T-helper 1 cell treated with Interleukin-12 subunit alpha and Interleukin-12 subunit beta and Interleukin-4 antibody, amounts not matched to agents 30 ng/mL and 1 ng/mL, for 36 hours (primary cell): ENCODE results near the gene INSM1. TPM values are rescaled to one million over a fixed set of nuclear protein-coding genes. Genes with fewer than 3 reads are reported as not detected.

ENCODE experiments used
- intact Hi-C: fragments of 100-400 bp; cut with micrococcal nuclease; formaldehyde crosslinking; loops from one replicate; pipeline ENCODE4 v1.15.1; 2024
- total RNA-seq: library from RNA; stranded (reverse); gene quantifications from 2 replicates; pipeline ENCODE4 v1.2.3, GENCODE V29; 2022

Gene INSM1
- total RNA-seq, 1 donor from 2014 or later = 0.47 TPM

GRCh38 chr20:20391766-20392165, 23.9 kb downstream of the INSM1 start:
- intact Hi-C loops = no loop called here

DNA sequence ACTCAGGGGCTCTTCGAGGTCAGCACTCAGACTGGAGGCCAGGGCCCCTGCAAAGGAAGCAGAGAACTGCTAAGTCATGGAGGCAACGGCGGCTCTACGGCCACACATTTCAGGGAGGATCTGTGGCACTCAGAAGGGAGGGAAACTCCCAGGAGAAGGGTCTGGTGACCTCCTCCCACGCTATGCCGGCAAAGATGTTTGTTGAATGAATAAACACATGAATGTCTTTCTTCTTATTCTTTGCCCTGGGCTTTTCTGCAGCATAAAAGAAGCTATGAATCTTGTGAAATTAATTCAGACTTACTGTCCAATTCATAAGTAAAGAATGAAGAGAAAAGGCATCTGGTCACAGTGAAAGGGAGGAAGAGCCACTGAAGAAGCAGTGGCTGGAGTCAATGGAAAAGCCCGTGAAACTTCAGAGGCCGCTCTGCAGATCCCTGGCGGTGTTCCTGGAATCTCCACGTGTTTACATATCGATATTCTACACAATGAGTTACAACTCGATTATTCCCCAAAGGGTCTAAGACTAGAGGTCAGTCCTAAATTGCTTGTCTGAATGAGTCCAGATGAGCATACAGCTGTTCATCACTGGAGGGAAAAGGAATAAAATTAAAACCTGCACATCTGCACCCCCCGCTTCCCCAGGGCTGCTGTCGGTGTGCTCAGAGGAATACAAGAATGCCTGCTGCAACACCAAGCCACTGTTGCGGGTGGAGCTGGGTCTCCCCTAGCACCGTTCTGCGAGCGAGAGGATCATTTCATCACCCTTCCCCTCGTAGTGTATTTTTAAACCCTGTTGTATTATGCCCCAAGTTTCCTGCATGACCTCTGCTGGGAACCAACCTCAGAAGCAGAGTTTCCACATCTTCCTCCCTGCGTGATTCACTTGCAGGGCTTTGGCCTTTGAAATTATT, 25.6 kb downstream of the INSM1 start:
- intact Hi-C loops = no loop called here

- intact Hi-C loops = no loop called here
Measured at GRCh38 chr20:20395087-20395486, 27.2 kb downstream of the INSM1 start.

- intact Hi-C loops = no loop called here
Measured at GRCh38 chr20:20395903-20396568, 28.1 kb downstream of the INSM1 start.

DNA sequence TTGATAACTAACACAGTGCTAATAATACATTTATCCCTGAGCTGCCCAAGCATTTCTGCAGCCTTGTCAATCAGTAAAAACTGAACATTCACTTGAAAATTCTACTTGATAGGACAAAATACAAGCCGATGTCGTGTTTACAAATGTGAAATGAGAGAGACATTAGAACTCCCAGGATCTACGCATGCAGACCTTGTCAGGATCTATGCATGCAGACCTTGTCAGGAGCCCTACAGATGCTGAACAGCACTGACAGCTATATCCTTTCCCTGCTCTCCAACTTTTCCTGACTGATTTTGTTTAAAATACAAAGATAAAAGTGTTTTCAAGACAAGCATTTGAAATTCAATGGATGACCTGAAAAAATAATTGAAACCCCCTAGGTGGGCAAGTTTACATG, 28.9 kb downstream of the INSM1 start:
- intact Hi-C loops = no loop called here

DNA sequence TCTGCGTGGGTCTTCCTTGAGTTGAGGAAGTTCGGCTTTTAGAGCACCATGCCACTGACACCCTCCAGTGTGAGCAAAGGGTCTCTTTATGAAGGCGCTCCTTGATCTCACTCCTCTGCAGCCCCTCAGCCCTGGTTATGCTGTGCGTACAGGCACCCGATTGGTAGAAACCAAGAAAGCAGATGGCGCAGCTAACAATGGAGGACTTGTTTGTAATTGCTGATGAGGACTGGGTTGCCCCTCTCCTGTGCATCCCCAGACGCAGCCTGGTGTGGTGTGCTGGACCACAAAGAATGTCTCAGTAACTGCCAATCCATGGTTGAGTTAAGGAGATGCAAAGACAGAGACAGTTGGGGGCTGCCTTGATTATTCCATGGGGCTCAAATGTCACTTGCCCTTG, 30.2 kb downstream of the INSM1 start:
- intact Hi-C loops = no loop called here

- intact Hi-C loops = no loop called here
Measured at GRCh38 chr20:20399531-20400500, 31.9 kb downstream of the INSM1 start.

- intact Hi-C loops = no loop called here
Measured at GRCh38 chr20:20401991-20402390, 34.1 kb downstream of the INSM1 start.

GRCh38 chr20:20404633-20405032, 36.7 kb downstream of the INSM1 start:
- intact Hi-C loops = no loop called here

DNA sequence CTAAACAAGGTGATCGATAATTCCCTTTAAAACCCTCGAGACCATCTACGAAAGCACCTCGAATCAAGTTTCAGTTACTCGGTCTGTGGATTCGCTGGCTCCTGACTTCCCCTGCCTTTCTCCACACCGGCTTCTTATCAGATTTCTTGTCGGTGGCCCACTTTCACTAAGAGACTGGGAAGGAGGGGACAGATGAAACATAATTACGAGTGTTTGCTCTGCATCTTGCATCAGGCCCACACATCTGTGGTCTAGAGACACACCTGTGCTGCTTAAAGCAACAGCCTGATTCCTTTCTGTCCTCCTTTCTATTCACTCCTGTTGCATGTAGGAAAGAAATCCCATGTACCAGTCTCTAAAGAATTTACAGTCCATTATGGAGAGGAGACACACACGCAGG, 37.7 kb downstream of the INSM1 start:
- intact Hi-C loops = no loop called here

DNA sequence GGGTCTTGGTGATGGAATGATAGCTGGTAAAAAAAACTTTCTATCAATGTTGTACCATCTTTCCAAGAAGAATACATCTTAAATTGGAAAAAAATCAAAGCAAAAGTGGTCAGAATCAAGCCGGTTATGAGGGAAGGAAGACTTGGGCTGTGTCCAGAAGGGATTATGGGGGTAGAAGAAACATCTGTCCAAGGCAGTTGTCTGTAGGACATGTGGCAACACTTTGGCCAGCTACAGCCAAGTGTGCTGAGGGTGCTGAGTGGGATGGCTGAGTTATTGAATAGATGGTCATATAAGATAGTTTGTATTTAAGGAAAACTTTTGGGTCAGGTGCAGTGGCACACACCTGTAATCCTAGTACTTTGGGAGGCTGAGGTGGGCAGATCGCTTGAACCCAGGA, 38.4 kb downstream of the INSM1 start:
- intact Hi-C loops = no loop called here

DNA sequence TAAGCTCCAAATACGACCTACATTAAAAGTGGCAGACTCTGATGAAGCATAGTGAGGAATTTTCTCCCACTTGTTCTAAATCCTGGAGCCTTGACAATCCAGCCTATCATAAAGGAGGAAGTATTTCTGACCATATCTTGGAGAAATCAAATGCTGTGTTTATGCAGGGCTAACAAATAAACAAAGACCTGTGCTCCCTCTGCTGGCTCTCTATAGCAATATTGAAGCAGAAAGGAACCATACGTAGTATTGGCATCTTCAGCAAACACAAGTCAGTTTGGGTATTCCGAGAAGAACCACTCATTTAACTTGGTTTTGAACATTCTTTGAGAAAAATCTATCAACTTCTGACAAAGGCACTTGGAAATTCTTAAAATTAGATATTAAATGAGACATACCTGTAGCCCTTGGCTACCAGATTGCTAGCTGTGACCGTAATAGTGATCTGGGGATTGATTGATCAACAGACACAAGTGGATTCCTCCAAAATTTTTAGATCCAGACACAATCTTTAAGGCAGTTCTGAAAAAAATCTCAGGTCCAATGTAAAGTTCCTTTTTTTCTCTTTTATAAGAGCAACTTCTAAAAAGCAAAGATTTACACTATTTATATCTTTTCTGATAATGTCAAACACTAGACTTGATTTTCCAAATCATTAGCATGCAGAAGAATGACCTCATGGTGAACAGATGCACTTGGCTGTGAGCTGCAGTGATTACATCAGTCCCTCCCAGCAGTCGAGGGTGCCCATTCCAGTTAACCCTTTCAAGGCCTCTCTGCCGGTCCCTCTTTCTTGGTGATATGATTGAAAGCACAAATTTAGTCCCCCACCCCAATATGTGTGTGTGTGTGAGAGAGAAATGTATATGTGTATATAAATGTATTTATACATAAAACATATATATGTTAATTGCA, 40.2 kb downstream of the INSM1 start:
- intact Hi-C loops = no loop called here

GRCh38 chr20:20409331-20409730, 41.4 kb downstream of the INSM1 start:
- intact Hi-C loops = no loop called here

GRCh38 chr20:20410678-20411077, 42.8 kb downstream of the INSM1 start:
- intact Hi-C loops = no loop called here

GRCh38 chr20:20411402-20411801, 43.5 kb downstream of the INSM1 start:
- intact Hi-C loops = no loop called here

DNA sequence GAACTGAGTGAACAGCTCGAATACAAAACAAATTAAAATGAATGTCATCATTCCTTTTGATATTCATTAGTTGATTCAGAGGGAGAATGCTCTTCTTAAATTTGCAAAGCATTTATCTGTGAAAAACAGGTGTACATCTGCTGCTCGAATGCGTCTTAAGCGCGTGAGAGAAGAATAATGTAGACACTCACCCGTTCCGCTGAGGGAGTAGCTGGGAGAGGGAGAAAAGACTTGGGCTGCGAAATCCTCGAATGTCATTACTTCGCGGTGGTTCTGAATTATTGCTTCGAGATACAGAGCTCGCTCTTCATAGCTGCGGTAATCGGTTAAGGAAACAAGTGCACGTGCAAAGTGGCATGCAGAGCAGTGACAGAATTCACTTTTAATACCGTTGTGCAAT, 43.9 kb downstream of the INSM1 start:
- intact Hi-C loops = no loop called here

- intact Hi-C loops = no loop called here
Measured at GRCh38 chr20:20412750-20413149, 44.8 kb downstream of the INSM1 start.

DNA sequence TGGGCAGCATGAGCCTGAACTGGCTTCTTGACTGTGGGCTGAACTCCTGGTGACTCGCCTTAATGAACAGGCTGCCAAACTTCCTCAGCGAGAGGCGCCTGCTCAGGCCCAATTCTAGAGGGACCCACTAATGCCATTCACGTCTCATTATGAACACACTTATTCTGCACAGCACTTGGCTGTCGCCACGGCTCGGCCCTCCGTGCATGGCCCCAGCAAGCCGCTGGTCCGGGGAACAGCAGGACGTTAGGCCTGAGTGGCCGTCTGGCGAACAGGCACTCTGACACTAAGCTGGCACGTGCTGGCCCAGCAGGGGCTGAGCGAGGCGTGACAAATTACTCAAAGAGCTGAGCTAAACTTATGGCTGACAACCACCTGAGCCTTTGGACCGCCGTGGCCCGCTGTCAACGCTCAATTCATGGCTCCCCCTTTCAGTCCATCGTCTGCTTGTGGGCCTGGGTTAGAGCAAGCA, 45.9 kb downstream of the INSM1 start:
- intact Hi-C loops = no loop called here

GRCh38 chr20:20414640-20415220, 46.8 kb downstream of the INSM1 start:
- intact Hi-C loops = no loop called here

- intact Hi-C loops = no loop called here
Measured at GRCh38 chr20:20415321-20415720, 47.4 kb downstream of the INSM1 start.
